ENCODE measurements around the gene PCBP2. TPM values are rescaled to one million over a fixed set of nuclear protein-coding genes. Genes with fewer than 3 reads are reported as not detected.
A peak's percentile ranks its signal among the peaks of the same experiment; 100 is the strongest.
"Not testable (repeated sequence)": the region's sequence is repeated elsewhere in the genome, so short reads cannot be mapped to it uniquely, and the experiment has no call there.

PCBP2 gene
- total and polyA plus RNA-seq, 2 experiments from 2014 or later, result 100 to 143 TPM

DNA sequence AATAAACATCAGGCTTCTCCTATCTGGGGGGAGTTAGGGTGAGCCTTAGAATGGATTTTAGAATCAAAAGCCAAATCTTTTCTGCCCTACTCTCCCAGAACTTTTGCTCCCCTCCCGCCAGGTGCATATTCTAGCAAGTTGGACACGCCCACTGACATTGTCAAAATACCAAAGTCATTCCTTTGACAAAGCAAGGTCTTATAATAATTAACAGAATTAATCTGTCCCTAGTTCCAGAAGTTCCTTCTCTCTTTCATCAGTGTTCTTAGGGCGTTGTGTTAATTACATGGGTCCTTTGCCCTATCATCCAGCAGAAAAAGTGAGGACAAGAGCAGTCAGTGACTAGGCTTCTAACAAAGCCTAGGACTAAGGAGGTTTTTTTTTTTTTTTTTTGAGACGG, 7.9 kb upstream of the PCBP2 start:
- H3K9me2 ChIP-seq (ENCODE audit: insufficient read depth), result no peaks in the 10 kb centered on the region
- in situ Hi-C loops (cut with MboI), result no loop called here

DNA sequence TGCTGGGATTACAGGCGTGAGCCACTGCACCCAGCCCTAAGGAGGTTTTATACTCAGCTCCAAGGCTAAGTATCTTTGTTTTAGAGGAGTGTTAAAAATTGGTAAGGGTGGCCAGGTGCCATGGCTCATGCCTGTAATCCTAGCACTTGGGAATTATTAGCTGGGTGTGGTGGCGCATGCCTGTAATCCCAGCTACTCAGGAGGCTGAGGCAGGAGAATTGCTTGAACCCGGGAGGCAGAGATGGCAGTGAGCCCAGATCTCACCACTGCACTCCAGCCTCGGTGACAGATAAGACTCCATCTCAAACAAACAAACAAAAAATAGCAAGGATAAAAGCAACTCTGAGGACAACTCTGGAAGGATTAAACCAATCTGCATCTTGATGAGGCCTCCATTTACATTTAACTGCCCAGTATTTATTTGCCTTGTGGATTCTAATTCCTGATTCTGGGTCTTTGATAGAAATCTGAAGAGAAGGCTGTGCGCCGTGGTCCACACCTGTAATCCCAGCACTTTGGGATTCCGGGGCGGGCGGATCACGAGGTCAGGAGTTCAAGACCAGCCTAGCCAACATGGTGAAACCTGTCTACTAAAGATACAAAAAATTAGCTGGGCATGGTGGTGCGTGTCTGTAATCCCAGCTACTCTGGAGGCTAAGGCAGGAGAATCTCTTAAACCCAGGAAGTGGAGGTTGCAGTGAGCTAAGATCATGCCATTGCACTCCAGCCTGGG, 7.1 kb upstream of the PCBP2 start:
- in situ Hi-C loops (cut with MboI); H3K4me2 ChIP-seq (ENCODE audit: unreplicated experiment); H3K9me3 ChIP-seq (ENCODE audit: low read depth); H4K20me1 ChIP-seq (ENCODE audit: insufficient read depth); H3K9ac ChIP-seq; H3F3A ChIP-seq (ENCODE audit: insufficient read depth); H3K27ac ChIP-seq; H3K36me3 ChIP-seq (ENCODE audit: low read depth); H3K4me3 ChIP-seq; H2AFZ ChIP-seq; H3K9me2 ChIP-seq (ENCODE audit: insufficient read depth); DNase-seq; H3K27me3 ChIP-seq (replicated peaks; ENCODE audit: insufficient read depth): not testable (repeated sequence)
- peaks cover 13% of the 10 kb centered on the region for H3K4me1 ChIP-seq (ENCODE audit: insufficient read depth)
- WGBS, 2 experiments (ENCODE audit: low coverage in 1 of 2, low lambda C conversion rate in 2 of 2, missing lambda C conversion rate in 2 of 2), result 88% methylated on average over 11 of the region's 11 CpGs
- H3K79me2 ChIP-seq (ENCODE audit: insufficient read depth), result peaks cover 43% of the 10 kb centered on the region

More for the DNA sequence above, 7.9 kb upstream of the PCBP2 start:
- TF ChIP-seq EZH2 (IDR thresholded peaks at IDR 0.05; ENCODE audit: insufficient read depth, poor library complexity, severe bottlenecking), result no peak
- no peak for TF ChIP-seq EZH2phosphoT487 (IDR thresholded peaks at IDR 0.05; ENCODE audit: insufficient read depth, low read depth)
- Histone ChIP-seq H3K4me1 (ENCODE audit: insufficient read depth) (peaks cover 13% of the 10 kb centered on the region), H2AFZ (no peak overlapping the region), H3K27ac (no peak overlapping the region), H3K4me2 (ENCODE audit: unreplicated experiment) (peak overlapping the region; percentile 25), H3K4me3 (no peak overlapping the region), H3K9me3 (ENCODE audit: low read depth) (no peaks in the 10 kb centered on the region), H3K36me3 (ENCODE audit: low read depth) (peaks cover 10% of the 10 kb centered on the region; the same call in 1 of the 2 replicates), H3K9ac (no peak overlapping the region), H3K27me3 (replicated peaks; ENCODE audit: insufficient read depth) (no peaks in the 10 kb centered on the region), H3K79me2 (ENCODE audit: insufficient read depth) (peaks cover 43% of the 10 kb centered on the region), H4K20me1 (ENCODE audit: insufficient read depth) (no peaks in the 10 kb centered on the region), H3F3A (ENCODE audit: insufficient read depth) (peaks cover 4% of the 10 kb centered on the region; the same call in 1 of the 2 replicates)
- 94 to 97% methylated on average over 3 to 4 of the region's 4 CpGs for WGBS, 2 experiments (ENCODE audit: low coverage in 1 of 2, low lambda C conversion rate in 2 of 2, missing lambda C conversion rate in 2 of 2)
- DNase-seq, result no peak

DNA sequence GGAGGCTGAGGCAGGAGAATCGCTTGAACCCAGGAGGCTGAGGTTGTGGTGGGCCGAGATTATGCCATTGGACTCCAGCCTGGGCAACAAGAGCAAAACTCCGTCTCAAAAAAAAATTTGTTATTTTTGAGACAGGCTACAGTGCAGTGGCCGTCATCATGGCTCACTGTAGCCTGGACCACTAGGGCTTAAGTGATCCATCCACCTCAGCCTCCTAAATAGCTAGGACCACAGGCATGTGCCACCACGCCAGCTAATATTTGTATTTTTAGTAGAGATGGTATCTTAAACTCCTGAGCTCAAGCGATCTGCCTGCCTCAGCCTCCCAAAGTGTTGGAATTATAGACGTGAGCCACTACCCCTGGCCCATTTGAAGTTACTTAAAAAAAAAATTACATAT, 966 bp upstream of the PCBP2 start:
- Histone ChIP-seq H3K9me2 (ENCODE audit: insufficient read depth) (no peaks in the 10 kb centered on the region), H3K79me2 (ENCODE audit: insufficient read depth) (peaks cover 38% of the 10 kb centered on the region), H3K27ac (no peak overlapping the region), H3K9me3 (ENCODE audit: low read depth) (no peaks in the 10 kb centered on the region), H3K36me3 (ENCODE audit: low read depth) (peaks cover 22% of the 10 kb centered on the region), H3K4me2 (ENCODE audit: unreplicated experiment) (no peak overlapping the region), H3K9ac (no peak overlapping the region), H2AFZ (no peak overlapping the region), H3K4me3 (no peak overlapping the region), H3K27me3 (replicated peaks; ENCODE audit: insufficient read depth) (no peaks in the 10 kb centered on the region), H4K20me1 (ENCODE audit: insufficient read depth) (peaks cover 27% of the 10 kb centered on the region), H3K4me1 (ENCODE audit: insufficient read depth) (peaks cover 14% of the 10 kb centered on the region), H3F3A (ENCODE audit: insufficient read depth) (peaks cover 45% of the 10 kb centered on the region)
- no peak for TF ChIP-seq EZH2phosphoT487 (IDR thresholded peaks at IDR 0.05; ENCODE audit: insufficient read depth, low read depth)
- TF ChIP-seq EZH2 (IDR thresholded peaks at IDR 0.05; ENCODE audit: insufficient read depth, poor library complexity, severe bottlenecking), result no peak
- no peak for DNase-seq
- 95 to 97% methylated on average over 6 to 7 of the region's 7 CpGs for WGBS, 2 experiments (ENCODE audit: low coverage in 1 of 2, low lambda C conversion rate in 2 of 2, missing lambda C conversion rate in 2 of 2)
- in situ Hi-C loops (cut with MboI), result no loop called here

DNA sequence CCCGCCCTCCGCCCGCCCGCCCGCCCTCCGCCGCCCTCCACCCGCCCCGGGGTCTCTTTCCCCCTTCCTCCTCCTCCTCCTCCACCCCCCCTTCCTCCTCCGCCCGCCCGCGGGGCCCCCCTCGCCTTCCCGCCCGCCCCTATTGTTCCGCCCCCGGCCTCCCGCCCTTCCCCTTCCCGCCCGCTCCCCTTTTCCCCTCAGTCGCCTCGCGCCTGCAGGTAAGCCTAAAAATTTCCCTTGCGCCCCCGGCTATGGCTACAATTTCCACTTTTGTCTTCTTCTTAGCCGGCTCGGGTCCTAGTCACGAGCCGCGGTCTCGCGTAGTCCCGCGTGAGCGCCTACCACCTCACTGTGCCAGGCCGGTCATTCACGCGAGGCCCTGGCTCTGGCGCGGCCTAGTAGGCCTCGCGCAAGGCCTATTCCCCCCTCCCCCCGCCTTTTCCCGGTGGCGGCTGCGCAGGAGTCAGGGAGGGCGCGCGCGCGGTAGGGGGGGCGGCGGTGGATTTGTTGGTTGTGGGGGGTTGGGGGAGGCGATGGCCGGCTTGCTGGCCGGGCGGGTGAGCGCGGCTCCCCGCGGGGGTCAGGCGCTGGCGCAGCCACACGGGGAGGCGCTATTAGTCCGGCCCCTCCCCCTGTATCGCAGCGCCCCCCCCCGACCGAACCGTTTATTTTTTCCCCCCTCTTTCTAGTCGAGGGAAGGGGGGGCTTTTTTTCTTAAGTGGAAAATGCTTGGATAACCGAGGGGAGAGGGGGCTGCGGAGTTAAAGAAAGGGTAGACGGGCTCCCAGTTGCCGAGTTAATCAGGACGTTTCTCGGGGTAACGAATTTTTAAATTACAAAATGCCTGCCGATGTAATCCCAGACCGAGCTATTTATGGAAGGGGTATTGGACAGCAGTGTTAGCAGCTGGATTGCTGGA, 516 bp downstream of the PCBP2 start:
- Histone ChIP-seq H3K27ac (peak overlapping the region; percentile 92), H3K79me2 (ENCODE audit: insufficient read depth) (peaks cover 52% of the 10 kb centered on the region)
- WGBS, 2 experiments (ENCODE audit: low coverage in 1 of 2, low lambda C conversion rate in 2 of 2, missing lambda C conversion rate in 2 of 2), result 1 to 2% methylated on average over 35 to 82 of the region's 82 CpGs

More for the DNA sequence above, 516 bp downstream of the PCBP2 start:
- peak overlapping the region; percentile 99 for H3K9ac ChIP-seq
- DNase-seq, result peak; percentile 92
- in situ Hi-C loops (cut with MboI), result no loop called here
- peak overlapping the region; percentile 88 for H3K4me2 ChIP-seq (ENCODE audit: unreplicated experiment)
- no peaks in the 10 kb centered on the region for H3K9me2 ChIP-seq (ENCODE audit: insufficient read depth)
- H3K36me3 ChIP-seq (ENCODE audit: low read depth), result peaks cover 37% of the 10 kb centered on the region
- H3K27me3 ChIP-seq (replicated peaks; ENCODE audit: insufficient read depth), result no peaks in the 10 kb centered on the region
- H2AFZ ChIP-seq, result no peak overlapping the region
- peak overlapping the region; percentile 99 for H3K4me3 ChIP-seq
- H3K9me3 ChIP-seq (ENCODE audit: low read depth), result no peaks in the 10 kb centered on the region
- H4K20me1 ChIP-seq (ENCODE audit: insufficient read depth), result peaks cover 30% of the 10 kb centered on the region
- H3F3A ChIP-seq (ENCODE audit: insufficient read depth), result peaks cover 56% of the 10 kb centered on the region
- TF ChIP-seq EZH2 (IDR thresholded peaks at IDR 0.05; ENCODE audit: insufficient read depth, poor library complexity, severe bottlenecking) (no peak), EZH2phosphoT487 (IDR thresholded peaks at IDR 0.05; ENCODE audit: insufficient read depth, low read depth) (no peak)
- peaks cover 14% of the 10 kb centered on the region for H3K4me1 ChIP-seq (ENCODE audit: insufficient read depth)

All from GM23248 (cell line).